ENCODE data around the gene ZNF683. TPM values are rescaled to one million over a fixed set of nuclear protein-coding genes. Genes with fewer than 3 reads are reported as not detected.
A peak's percentile ranks its signal among the peaks of the same experiment; 100 is the strongest.

The ZNF683 gene
- total RNA-seq, 1 donor from 2014 or later, result 1.2 TPM

GRCh38 chr1:26404641-26405040 lies 32.1 kb upstream of the ZNF683 start:
- Histone ChIP-seq H3K9me3 (no peaks in the 10 kb centered on the region), H3K4me1 (no peaks in the 10 kb centered on the region), H3K27ac (no peak overlapping the region), H3K27me3 (ENCODE audit: low read depth) (peaks cover 10% of the 10 kb centered on the region), H3K4me3 (no peak overlapping the region), H3K36me3 (no peaks in the 10 kb centered on the region)
- no peak for TF ChIP-seq CTCF (IDR thresholded peaks at IDR 0.05)
- intact Hi-C loops (cut with DNase I), result no loop called here
- ATAC-seq, result no peak
- no peak for DNase-seq

- ATAC-seq (no peak), DNase-seq (no peak)
- no peak for TF ChIP-seq CTCF (IDR thresholded peaks at IDR 0.05)
- no peaks in the 10 kb centered on the region for H3K36me3 ChIP-seq
- peaks cover 6% of the 10 kb centered on the region for H3K27me3 ChIP-seq (ENCODE audit: low read depth)
- H3K27ac ChIP-seq, result no peak overlapping the region
- H3K9me3 ChIP-seq, result no peaks in the 10 kb centered on the region
- intact Hi-C loops (cut with DNase I), result no loop called here
- H3K4me3 ChIP-seq, result no peak overlapping the region
- H3K4me1 ChIP-seq, result no peaks in the 10 kb centered on the region
These were observed 31.1 kb upstream of the ZNF683 start for GRCh38 chr1:26403656-26404055.

- no peak for TF ChIP-seq CTCF (IDR thresholded peaks at IDR 0.05)
- H3K4me1 ChIP-seq, result no peaks in the 10 kb centered on the region
- peaks cover 6% of the 10 kb centered on the region for H3K27me3 ChIP-seq (ENCODE audit: low read depth)
- DNase-seq (no peak), ATAC-seq (no peak)
- H3K36me3 ChIP-seq, result no peaks in the 10 kb centered on the region
- H3K9me3 ChIP-seq, result no peaks in the 10 kb centered on the region
- no peak overlapping the region for H3K4me3 ChIP-seq
- intact Hi-C loops (cut with DNase I), result no loop called here
- H3K27ac ChIP-seq, result no peak overlapping the region
These were observed 29.3 kb upstream of the ZNF683 start for GRCh38 chr1:26401891-26402290.

- H3K27me3 ChIP-seq (ENCODE audit: low read depth), result peaks cover 6% of the 10 kb centered on the region
- H3K36me3 ChIP-seq, result no peaks in the 10 kb centered on the region
- TF ChIP-seq CTCF (IDR thresholded peaks at IDR 0.05), result no peak
- no peak overlapping the region for H3K27ac ChIP-seq
- ATAC-seq (no peak), DNase-seq (no peak)
- no peaks in the 10 kb centered on the region for H3K9me3 ChIP-seq
- H3K4me3 ChIP-seq, result no peak overlapping the region
- intact Hi-C loops (cut with DNase I), result no loop called here
- no peaks in the 10 kb centered on the region for H3K4me1 ChIP-seq
These were observed 26.5 kb upstream of the ZNF683 start for GRCh38 chr1:26399034-26399433.

- ATAC-seq (no peak), DNase-seq (no peak)
- no peaks in the 10 kb centered on the region for H3K4me1 ChIP-seq
- no peaks in the 10 kb centered on the region for H3K9me3 ChIP-seq
- no peak overlapping the region for H3K27ac ChIP-seq
- intact Hi-C loops (cut with DNase I), result no loop called here
- no peak for TF ChIP-seq CTCF (IDR thresholded peaks at IDR 0.05)
- H3K36me3 ChIP-seq, result no peaks in the 10 kb centered on the region
- H3K27me3 ChIP-seq (ENCODE audit: low read depth), result no peaks in the 10 kb centered on the region
- no peak overlapping the region for H3K4me3 ChIP-seq
These were observed 23.2 kb upstream of the ZNF683 start for GRCh38 chr1:26395754-26396153.

GRCh38 chr1:26391450-26391849 lies 18.9 kb upstream of the ZNF683 start:
- no peak for DNase-seq

More at GRCh38 chr1:26391450-26391849, 18.9 kb upstream of the ZNF683 start:
- intact Hi-C loops (cut with DNase I), result no loop called here
- no peaks in the 10 kb centered on the region for H3K9me3 ChIP-seq
- no peaks in the 10 kb centered on the region for H3K4me1 ChIP-seq
- no peak overlapping the region for H3K27ac ChIP-seq
- H3K36me3 ChIP-seq, result no peaks in the 10 kb centered on the region
- H3K27me3 ChIP-seq (ENCODE audit: low read depth), result no peaks in the 10 kb centered on the region
- peak; percentile 36 for TF ChIP-seq CTCF (IDR thresholded peaks at IDR 0.05)
- H3K4me3 ChIP-seq, result no peak overlapping the region
- ATAC-seq, result peak; percentile 41 to 61

Measured in lower lobe of right lung (tissue), 2 donors.